Posterior cingulate gyrus (tissue), 11 donors: Measurements from ENCODE around the gene NDUFV1.
"Not testable (repeated sequence)": the region's sequence is repeated elsewhere in the genome, so short reads cannot be mapped to it uniquely, and the experiment has no call there.

Source experiments
- DNase-seq, 10 donors: peaks; one replicate each; pipeline versions ENCODE4 v3.0.0 to v3.0.0-alpha.2; 2020 to 2021; ENCODE audit warnings: mixed read lengths in 3 of 10
- intact Hi-C: fragments of 100-400 bp; cut with DNase I; formaldehyde crosslinking; loops from one replicate; pipeline ENCODE4 v1.15.1; 2023

NDUFV1 gene

GRCh38 chr11:67634366-67635230 is 27.9 kb downstream of the NDUFV1 start:
- DNase-seq: peak in 2 of 10 donors; percentile 62 to 66
- intact Hi-C loops: no loop called here

DNA sequence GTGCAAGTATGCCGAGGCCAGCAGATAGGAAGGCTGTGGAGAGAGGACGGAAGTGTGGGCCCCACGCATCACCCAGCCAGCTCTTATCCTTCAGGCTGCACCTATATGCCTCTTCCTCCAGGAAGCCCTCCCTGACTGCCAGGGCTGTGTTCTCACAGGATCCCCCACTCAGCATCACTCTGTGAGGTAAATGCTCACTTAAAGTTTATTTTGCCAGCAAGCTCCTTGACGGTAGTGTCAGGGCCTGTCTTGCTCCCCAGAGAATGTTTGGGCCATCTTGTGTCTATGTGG is 28.4 kb downstream of the NDUFV1 start:
- DNase-seq: peak in 2 of 10 donors; percentile 19 to 57
- intact Hi-C loops: no loop called here

DNA sequence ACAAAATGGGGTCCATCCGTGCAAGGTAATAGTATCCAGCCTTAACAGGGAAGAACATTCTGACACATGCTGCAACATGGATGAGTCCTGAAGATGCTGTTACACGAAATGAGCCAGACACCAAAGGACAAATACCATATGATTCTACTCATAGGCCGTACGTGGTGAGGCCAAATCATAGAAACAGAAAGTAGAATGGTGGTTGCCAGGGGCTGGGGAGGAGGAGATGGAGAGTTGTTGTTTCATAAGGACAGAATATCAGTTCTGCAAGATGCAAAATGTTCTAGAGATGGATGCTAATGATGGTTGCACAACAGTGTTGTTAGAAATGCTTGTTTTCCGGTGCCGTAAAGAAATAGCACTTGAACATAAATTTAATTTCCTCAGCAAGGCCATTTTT is 30.2 kb downstream of the NDUFV1 start:
- DNase-seq: no peak
- intact Hi-C loops: no loop called here

DNA sequence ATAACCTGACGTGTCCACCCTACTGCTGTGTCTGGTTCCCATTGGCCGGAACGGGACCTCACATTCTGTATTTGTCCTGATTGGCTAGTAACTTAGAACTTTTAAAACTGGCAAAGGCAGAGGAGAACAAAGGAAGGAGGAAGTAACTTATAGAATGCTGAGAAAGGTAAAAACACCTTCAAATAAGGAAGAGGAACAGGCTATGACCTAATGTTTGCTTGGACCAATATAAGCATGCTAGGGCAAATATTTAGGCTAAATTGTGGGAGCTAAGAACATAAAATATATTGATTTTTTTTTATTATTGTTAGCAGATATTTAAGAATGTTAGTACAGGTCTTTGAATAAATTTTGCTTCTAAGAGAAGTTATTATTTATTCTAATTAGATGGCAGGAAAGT is 30.7 kb downstream of the NDUFV1 start:
- peak in 1 of 10 donors; percentile 11 for DNase-seq
- intact Hi-C loops: not testable (repeated sequence)

DNA sequence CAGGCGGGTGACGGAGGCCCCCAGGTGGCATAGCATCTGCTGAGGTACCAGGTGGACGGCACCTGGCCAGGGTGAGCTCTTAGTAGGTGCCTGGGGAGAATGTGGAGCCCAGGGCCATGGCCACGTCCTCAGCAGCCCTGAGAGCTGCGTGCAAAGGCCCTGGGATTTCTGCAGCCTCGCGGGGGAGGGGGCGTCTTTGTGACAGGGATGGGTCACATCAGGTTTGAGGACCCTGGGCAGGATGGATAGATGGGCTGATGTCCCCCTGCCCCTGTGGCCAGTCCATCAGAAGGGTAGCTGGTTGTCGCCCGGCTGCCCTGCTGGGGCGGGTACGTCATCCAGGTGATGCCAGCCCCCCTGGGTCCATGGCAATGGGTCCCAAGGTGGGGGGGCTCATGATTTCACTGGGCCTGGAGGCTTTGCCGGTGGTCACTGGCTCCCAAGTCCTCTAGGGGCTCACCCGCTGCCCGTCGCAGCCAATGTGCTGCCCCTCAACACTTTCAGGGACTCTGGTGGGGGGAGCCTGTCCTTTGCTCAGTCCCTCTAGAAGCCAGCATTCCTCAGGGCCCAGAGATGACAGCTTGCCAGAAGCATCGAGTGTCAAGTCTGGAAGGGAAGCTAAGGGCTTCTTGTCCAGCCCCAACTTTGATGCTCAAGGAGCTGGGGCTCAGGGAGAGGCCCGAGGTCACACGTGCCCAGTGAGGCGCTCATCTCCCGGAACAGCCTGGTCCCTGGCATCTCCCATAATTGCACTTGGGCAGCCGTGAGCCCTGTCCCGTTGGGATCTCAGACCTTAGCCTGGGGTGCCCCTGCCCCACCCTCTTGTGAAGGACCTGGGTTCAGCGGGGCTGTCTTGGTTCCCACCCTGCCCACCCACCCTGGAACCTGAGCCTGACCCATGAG is 32.0 kb downstream of the NDUFV1 start:
- peak in 2 of 10 donors; percentile 43 to 60 for DNase-seq

GRCh38 chr11:67639438-67639859 is 32.7 kb downstream of the NDUFV1 start, which contains the start of gene TBX10:
TSS of gene TBX10 (minus strand) at chr11:67639763. CDS start at chr11:67639472, 291 bp downstream.
- intact Hi-C loops: no loop called here
- DNase-seq: peak in 2 of 10 donors; percentile 60 to 76

More for the DNA sequence above, 32.0 kb downstream of the NDUFV1 start:
- intact Hi-C loops: no loop called here

DNA sequence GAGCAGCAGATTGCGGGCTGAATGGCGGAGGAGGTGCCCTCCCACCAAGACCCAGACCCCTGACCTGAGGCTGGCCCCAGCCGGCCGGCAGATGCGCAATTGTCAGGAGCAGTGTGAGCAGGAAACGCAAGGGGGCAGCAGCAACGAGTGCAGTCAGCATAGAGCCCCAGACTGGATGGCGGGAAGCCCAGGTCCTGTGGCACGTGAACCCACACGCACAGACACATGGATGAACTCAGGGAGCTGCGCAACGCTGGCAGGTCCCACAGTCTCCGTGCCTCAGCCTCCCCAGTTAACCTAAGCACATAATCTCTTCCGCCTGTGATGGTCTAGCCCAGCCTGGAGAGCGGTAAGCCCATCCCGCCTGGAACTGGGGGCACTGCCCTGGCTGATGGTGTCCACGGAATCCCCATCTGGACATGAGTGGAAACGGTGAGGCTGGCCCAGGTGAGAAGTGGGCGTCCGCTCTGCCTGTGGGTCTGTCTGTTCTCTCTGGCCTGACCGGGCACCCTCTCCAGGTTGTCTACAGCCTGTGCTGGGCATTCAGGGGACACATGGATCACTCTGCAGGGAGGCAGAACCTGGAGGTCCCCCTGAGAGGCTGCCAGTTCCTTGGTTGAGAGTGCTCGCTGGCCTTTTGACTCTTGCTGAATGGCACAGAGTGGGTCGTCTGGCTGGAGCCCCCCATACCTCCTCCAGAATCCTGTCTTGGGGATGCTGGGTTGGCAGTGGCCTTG is 33.5 kb downstream of the NDUFV1 start:
- peak in 9 of 10 donors; percentile 52 to 95 (median 68) for DNase-seq
- intact Hi-C loops: no loop called here

GRCh38 chr11:67640758-67641337 is 34.1 kb downstream of the NDUFV1 start:
- intact Hi-C loops: no loop called here
- DNase-seq: peak in 3 of 10 donors; percentile 18 to 39 (median 33)

GRCh38 chr11:67641338-67642172 is 34.8 kb downstream of the NDUFV1 start:
- DNase-seq: peak in 3 of 10 donors; percentile 49 to 64 (median 61)
- intact Hi-C loops: no loop called here

GRCh38 chr11:67642173-67643120 is 35.7 kb downstream of the NDUFV1 start:
- intact Hi-C loops: no loop called here
- DNase-seq: peak in 2 of 10 donors; percentile 31 to 62

- intact Hi-C loops: no loop called here
- DNase-seq: no peak
These were observed 37.3 kb downstream of the NDUFV1 start for GRCh38 chr11:67644042-67644441.

DNA sequence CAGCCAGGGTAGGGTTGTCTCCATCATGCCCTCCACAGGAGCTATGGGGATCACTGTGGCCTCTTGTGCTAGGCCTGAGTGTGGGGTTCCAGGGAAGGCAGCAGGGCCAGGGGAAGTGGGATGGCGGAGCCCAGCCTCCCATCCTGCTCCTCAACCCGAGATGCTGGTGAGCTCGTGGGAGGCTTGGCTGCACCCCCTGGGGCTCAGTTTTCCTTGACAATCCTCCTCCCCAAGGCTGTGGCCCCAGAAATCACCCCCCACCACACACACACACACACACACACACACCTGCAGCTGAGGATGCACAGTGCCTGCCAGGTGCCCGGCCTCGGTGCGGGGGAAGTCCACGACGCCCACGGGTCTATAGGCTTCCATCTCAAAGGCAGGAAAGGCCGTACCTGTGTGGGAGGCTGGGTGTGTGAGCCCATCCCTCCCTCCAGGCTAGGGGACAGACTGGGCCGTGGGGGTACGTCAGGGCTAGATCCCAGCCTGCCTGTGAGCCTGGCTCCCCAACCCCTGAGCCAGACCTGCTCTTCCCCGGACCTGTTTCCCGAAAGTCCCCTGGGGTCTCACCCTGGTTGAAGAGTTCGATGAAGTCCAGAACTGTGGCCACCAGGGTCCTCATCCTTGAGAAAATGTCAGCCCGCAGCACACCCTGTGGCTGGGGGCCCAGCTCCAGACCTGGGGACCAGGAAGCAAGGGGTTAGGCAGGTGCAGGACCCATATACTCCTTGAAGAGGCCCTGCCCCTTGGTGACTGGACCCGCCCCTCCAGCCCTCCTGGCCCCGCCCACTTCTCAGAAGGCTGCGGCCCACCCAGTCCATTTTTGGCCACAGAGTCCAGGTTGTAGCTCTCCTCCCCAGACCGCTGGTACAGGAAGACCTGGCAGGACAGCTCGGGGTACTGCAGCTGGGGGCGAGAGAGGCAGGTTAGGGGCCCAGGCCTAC is 38.0 kb downstream of the NDUFV1 start:
- peak in 2 of 10 donors; percentile 58 to 60 for DNase-seq
- intact Hi-C loops: no loop called here

DNA sequence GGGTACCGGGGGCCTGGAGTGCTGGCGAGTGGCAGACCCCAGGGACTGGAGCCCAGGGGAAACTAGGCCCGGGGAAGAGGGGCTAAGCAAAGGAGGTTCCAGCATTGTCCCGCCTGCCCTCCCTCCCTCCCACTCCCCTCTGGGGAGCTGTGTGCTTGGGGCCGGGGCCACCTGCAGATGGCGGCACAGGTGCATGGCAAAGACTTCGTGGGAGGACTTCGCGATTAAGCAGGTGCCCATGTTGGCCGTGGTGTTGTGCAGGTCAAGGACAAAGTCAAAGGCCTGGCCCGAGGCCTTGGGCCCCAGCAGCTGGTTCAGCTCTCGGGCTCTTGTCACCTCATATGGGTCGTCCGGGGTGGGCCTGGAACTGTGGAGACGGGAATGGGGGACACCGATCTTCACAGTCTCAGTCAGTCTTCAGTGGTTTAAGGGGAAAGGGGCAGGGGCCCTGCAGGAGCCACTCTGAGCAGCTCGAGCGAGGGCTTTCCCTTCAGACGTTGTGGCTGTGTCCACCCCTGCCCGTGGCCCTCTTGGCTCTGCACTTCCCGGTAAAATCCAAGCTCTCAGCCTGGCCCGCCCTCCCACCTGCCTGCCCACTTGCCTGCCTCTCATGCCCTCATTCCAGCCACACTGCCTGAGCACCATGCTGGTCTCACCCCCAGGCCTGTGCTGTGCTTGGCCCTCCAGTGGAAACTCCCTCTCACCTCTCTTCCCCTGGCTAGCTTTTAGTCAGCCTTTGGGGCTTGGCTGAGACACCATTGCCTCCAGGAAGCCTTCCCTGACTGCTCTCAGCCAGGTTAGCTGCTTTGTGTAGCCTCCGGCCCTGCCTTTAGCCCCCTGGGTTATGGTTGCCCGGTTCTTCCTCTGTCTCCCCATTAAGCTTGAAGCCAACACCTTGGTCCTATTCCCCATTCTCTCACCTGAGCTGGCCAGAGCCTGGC is 39.1 kb downstream of the NDUFV1 start:
- intact Hi-C loops: no loop called here
- peak in 3 of 10 donors; percentile 42 to 81 (median 80) for DNase-seq

DNA sequence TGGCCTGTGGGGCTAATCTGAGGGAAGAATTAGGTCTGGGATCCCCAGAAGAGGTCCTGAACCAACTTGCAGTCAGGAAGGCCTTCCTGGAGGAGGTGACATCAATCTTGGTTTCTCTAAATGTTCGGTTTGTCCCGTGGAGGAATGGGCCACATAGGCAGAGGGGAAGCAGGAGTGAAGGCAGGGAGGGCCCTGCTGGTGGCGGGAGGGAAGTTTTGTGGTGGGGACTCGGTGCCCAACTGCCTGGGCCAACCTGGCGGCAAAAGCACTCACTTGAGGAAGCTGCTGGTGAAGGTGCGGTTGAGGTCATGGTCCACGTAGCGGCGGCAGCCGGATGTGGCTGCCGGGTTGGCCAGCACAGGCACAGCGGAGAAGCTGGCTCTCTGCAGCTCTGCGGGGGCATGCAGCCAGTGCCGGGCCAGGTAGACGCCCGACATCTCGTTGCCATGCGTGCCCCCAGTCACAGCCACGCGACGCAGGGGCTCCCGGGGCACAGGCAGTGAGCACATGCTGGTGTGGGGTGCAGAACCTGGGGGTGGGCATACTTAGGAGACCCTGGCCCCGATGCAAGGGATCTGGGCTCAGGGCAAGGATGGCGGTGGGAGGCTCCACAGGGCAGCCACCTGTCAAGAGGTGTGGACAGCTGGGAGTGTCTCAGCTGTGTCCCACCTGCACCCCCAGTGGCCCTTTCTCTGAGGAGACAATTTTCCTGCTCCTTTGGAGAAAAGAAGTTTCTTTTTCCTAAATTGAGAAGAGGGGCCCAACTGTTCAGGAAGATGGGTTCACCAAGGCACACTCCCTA is 40.0 kb downstream of the NDUFV1 start:
- intact Hi-C loops: no loop called here
- peak in 3 of 10 donors; percentile 57 to 77 (median 72) for DNase-seq

DNA sequence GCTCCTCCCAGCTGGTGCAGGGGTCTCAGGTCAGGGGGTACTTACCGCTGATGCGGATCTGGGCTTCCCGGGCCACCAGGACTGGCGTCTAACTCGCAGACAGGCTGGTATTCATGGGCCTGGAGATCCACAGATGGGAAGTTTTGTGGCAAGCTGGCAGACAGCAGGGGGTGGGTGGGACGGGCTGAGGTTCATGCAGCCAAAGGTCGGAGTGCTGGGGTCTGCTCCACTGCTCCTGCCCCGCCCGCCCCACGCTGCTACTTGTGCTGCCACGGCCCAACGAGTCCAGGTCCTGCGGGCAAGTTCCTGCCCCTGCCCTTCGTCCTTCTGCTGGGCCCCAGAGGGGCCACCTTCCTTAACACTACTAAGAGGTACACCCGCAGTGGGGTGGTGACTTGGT is 40.7 kb downstream of the NDUFV1 start:
- intact Hi-C loops: no loop called here

More for the DNA sequence above, 40.7 kb downstream of the NDUFV1 start:
- DNase-seq: peak in 2 of 10 donors; percentile 67 to 70
